Activated CD4-positive, CD25-positive, alpha-beta regulatory T cell treated with anti-CD3 and anti-CD28 coated beads, Interleukin-2, amount 50 U/mL, for 16 hours (primary cell): ENCODE data around the gene TMEM92.
"Not testable (repeated sequence)": the region's sequence is repeated elsewhere in the genome, so short reads cannot be mapped to it uniquely, and the experiment has no call there.

Experiments used
- DNase-seq: peaks from one replicate; pipeline ENCODE4 v3.0.0-alpha.2; 2020; ENCODE audit warnings: low read depth, low spot score

TMEM92 gene

DNA sequence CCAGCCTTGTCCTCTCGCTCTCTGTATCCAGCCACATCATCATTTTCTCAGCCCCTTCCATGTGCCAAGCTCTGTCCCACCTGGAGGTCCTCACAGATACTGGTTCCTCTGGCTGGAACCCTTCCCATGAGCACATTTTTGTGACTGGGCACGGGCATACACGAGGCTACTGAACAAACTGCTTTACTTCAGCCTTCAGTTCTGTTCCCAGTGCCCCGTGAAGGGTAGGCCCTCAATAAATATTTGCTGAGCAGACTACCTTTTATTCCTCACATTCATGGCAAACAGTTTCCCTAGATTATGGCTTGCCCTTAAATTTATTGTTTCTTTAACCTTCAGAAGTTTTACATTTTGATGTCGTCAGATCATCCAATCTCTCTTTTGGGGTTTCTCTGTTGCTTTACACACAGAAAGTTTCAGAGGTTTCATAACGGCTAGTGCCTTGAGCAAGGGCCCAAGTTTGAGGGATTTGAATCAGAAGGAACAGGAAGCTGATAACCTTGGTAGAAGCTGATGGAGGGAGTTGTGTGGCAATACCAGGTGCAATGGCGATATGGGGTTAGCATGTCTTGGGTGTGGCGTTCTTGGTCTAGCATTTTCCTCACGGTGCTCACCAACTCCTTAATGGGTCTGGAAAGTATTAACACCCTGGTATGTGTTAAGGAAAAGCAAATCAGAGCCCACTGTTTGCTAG is 27.8 kb downstream of the TMEM92 start:
- no peak for DNase-seq

- DNase-seq: no peak
Measured at GRCh38 chr17:50303051-50303450, 28.8 kb downstream of the TMEM92 start.

- DNase-seq: no peak
Measured at GRCh38 chr17:50303596-50303995, 29.3 kb downstream of the TMEM92 start.

DNA sequence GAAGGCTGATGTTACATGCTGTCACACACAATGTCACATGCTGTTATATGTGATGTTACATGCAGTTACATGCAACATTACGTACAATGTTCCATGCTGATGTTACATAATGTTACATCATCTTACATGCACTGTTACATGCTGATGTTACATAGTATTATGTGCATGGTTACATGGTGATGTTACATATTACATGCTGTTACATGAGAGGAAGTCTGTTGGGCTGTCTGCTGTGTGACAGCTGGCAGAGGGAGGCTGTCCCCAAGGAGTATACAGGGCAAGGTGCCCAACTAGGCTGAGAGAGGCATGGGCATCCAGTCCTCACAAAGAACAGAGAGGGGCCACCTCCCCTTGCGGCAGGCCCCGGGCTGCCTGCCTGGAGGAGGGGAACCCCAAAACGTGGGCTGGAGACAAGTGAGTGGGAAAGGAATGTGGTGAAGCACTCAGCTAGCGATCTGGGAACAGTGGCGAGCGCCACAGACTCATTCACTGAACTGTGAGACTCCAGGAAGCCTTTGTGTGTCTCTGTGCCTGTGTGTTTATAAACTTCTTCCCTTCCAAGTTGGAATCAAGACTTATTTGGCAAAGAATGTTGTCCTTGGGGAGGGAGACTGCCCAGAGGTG is 30.6 kb downstream of the TMEM92 start:
- DNase-seq: no peak

DNA sequence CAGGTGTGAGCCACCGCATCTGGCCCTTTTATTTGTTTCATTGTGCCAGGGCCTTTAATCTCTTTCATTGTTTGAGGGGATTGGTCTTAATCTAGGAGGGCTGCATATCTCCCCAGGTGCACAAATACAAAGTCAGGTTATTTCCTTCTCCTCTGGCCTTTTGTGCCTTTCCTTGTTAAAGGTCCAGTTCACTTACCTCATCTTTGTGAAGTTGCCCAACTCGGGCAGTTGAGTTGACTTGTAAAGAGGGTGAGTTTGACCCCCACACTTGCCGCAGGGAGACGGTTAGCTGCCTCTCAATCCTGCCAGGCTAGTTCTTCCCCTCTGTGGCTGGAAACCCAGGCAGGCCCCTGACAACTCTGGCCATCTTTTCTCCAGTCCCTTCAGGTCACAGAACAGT is 33.4 kb downstream of the TMEM92 start:
- DNase-seq: no peak

DNA sequence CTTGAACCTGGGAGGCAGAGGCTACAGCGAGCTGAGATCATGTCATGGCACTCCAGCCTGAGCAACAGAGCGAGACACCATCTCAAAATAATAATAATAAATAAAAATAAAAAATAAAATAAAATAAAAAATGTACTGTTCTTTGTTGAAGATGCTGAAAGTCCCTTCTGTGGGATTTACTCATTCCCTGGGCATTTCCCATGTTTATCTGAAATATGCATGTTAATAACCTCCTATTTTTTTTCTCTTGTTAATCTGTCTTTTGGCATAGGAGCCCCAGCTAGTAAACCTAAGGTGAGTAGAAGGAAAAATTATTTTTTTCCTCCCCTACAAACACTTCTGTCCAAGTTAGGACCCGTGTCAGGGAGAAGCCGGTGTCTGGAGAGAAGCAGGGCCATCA is 34.4 kb downstream of the TMEM92 start:
- DNase-seq: no peak

DNA sequence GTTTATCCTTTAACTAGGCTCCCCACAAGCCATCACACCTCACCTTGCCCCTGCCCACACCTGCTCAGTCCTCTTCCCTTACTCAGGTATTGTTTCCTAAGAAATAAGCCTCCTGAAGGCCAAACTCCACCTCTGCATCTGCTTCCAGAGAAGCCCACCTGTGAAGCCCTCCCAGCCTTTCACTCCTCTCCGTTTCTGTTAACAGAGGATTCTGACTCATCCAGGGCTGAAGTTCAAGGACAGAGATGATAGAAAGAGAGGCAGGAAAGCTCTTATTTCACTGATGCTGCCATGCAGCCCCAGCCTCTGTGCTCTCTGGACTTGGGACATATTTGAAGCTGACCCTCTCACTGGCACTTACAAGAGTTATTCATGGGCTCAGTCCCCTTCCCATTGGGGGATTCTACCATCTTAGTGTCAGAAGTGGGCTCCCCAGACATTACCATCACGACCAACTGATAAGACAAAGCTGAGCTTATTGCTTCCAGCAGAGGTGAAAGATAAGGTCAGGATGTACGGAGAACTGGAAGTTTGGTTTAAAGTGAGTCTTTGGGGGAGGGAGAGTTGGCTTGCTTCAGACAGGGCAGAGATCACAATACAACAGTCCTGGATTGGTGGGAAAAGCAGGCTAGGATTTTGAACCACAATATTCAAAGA is 36.3 kb downstream of the TMEM92 start:
- DNase-seq: no peak

DNA sequence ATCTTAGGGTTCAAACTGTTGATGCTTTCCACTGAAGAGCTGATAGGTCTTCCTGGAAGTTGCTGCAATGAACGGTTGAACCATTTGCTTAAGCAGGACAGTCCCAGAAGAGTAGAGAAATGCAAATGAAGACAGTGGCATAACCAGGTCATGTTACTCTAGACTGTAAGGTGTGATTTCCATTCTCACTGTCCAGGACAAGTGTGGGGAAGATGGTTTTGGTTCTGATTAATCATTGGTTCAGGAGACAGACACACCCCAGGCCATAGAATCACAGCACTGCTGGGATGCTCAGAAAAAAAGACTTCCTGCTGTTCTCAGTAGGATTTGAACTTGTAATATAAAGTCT is 36.8 kb downstream of the TMEM92 start:
- DNase-seq: no peak

DNA sequence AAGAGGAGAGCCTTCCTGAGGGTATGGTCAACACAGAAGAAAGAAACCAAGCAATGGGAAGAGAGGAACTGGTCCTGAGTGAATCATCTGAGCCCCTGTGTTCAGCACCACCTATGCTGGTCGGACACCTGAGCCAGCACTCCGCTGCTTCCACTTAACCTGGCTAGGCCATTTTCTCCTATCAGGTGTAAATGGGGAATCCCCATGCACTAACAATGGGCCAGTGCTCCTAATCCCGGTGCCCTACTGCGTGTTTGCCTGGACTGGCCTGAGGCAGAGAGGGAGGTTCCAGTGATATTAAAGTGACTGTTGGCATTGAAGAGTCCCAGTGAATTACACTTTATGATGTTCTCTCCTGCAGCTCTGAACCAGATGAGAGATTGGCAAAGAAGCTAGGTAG is 37.2 kb downstream of the TMEM92 start:
- DNase-seq: no peak

DNA sequence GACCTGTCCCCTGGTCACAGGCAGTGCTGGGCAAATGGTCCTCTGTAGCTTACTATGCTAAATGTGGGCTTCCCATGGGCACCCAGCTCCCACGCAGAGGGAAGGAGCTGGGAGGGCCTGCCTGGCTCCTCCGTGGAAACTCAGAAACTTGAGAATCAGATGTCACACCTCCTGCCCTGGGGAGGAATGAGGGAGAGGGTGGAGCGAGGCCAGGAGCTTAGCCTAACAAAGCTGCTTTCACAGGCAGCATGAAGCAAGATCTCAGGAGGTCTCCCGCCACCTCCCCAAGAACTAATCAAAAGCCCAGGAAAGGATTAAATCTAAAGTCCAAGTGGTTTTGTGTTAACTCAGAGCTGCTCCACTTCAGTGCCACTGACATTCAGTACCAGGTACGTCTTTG is 38.0 kb downstream of the TMEM92 start:
- no peak for DNase-seq

GRCh38 chr17:50314456-50315011 is 40.3 kb downstream of the TMEM92 start:
- no peak for DNase-seq

DNA sequence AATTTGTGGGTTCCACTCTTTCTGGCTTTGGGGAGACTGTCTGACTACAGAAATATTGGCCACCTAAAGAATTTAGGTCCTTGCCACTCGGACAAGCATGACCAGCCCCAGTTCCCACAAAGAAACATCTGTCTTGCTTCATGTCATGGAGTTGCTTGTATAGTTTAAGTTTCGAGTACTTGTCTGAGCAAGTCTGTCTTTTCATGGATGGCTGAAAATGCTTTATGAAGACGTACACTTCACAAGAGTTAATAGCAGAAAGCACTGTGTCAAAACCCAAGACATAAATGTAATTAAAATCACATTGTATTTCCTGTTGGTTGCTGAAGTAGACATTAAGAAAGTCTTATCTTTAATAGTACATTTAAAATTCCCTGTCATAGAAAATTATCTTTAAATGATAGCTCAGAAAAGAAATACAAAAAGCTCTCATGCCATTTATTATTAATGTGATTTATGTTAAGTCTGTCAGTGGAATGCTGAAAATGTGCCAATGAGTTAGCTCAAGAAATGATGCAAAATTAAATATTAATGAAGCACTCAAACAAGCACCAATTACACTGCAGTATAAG is 41.8 kb downstream of the TMEM92 start:
- no peak for DNase-seq

DNA sequence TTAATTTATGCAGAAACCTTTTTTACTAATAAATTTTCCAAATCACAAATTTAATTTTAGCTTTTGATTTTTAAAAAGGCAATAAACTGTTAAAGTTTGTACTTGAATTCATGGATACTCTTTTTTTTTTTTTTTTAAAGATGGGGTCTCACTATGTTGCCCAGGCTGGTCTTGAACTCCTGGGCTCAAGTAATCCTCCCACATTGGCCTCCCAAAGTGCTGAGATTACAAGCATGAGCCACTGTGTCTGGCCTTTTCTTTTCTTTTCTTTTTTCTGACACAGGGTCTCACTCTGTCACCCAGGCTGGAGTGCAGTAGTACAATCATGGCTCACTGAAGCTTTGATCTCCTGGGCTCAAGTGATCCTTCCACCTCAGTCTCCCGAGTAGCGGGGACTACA is 42.4 kb downstream of the TMEM92 start:
- not testable (repeated sequence) for DNase-seq

DNA sequence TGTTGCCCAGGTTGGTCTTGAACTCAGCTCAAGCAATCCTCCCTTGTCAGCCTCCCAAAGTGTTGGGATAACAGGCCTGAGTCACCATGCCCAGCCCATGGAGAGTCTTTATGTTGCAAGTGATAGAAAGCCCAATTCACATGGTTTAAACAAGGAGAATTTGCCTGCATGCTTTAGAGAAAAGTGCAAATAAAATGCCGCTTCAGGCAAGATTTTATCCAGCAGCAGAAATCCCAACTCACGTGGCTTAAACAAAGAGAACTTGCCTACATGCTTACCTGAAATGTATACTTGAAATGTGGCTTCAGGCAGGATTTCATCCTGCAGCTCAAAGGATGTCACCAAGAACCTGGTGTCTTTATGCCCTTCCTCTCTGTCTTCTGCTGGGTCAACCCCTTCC is 42.9 kb downstream of the TMEM92 start:
- DNase-seq: no peak

GRCh38 chr17:50318501-50319285 is 44.4 kb downstream of the TMEM92 start:
- DNase-seq: no peak

DNA sequence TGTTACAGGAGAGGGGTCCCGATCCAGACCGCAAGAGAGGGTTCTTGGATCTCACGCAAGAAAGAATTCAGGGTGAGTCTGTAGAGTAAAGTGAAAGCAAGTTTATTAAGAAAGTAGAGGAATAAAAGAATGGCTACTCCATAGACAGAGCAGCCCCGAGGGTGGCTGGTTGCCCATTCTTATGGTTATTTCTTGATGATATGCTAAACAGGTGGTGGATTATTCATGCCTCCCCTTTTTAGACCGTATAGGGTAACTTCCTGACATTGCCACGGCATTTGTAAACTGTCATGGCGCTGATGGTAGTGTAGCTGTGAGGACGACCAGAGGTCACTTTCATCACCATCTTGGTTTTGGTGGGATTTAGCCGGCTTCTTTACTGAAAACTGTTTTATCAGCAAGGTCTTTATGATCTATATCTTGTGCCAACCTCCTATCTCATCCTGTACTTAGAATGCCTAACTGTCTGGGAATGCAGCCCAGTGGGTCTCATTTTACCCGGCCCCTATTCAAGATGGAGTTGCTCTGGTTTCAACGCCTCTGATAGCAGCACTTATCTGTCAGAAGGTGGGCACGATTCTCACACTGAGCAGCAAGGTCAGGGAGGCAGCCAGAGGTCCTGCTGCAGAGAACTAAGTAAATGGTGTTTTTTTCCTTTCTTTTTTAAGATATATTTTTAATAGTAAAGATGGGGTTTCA is 45.2 kb downstream of the TMEM92 start:
- no peak for DNase-seq

DNA sequence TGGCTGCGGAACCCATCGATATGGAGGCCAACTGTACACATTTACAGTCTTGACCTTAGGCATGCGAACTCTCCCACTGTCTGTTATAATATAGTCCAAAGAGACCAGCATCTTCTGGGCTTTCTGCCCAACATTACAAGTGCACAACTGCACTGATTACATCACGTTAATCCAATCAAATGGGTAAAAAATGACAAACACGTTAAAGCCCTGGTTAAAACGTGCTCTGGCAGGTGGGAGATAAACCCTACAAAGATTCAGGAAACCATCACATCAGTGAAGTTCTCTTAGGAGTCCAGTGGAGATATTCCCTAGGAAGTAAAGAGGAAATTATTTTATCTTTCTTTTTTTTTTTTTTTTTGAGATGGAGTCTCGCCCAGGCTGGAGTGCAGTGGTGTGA is 48.0 kb downstream of the TMEM92 start:
- no peak for DNase-seq

- DNase-seq: no peak
Measured at GRCh38 chr17:50323060-50323459, 48.8 kb downstream of the TMEM92 start.

- no peak for DNase-seq
Measured at GRCh38 chr17:50325906-50326305, 51.6 kb downstream of the TMEM92 start.

- no peak for DNase-seq
Measured at GRCh38 chr17:50326831-50327364, 52.6 kb downstream of the TMEM92 start.
